ENCODE results near the gene ANKFN1.

GRCh38 chr17:56274491-56274890 lies 121.2 kb downstream of the ANKFN1 start:
- no peak for TF ChIP-seq EZH2 (IDR thresholded peaks at IDR 0.05; ENCODE audit: borderline replicate concordance, low read length)
- TF ChIP-seq, protein P1, sequence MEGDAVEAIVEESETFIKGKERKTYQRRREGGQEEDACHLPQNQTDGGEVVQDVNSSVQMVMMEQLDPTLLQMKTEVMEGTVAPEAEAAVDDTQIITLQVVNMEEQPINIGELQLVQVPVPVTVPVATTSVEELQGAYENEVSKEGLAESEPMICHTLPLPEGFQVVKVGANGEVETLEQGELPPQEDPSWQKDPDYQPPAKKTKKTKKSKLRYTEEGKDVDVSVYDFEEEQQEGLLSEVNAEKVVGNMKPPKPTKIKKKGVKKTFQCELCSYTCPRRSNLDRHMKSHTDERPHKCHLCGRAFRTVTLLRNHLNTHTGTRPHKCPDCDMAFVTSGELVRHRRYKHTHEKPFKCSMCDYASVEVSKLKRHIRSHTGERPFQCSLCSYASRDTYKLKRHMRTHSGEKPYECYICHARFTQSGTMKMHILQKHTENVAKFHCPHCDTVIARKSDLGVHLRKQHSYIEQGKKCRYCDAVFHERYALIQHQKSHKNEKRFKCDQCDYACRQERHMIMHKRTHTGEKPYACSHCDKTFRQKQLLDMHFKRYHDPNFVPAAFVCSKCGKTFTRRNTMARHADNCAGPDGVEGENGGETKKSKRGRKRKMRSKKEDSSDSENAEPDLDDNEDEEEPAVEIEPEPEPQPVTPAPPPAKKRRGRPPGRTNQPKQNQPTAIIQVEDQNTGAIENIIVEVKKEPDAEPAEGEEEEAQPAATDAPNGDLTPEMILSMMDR (conservative IDR thresholded peaks at IDR 0.05 in 1 of 2, IDR thresholded peaks at IDR 0.05 in 1 of 2; ENCODE audit: extremely low read depth in 1 of 2, insufficient read depth in 1 of 2, low read depth in 1 of 2, low read length in 2 of 2) = no peak
